Embryonic facial prominence (tissue), 1 donor: ENCODE measurements around the gene KRTAP9-9.
"Not testable (repeated sequence)": the region's sequence is repeated elsewhere in the genome, so short reads cannot be mapped to it uniquely, and the experiment has no call there.

Experiments used
- DNase-seq: peaks from one replicate; pipeline ENCODE4 v3.0.0-alpha.2; 2016; ENCODE audit errors: extremely low spot score

KRTAP9-9 gene

DNA sequence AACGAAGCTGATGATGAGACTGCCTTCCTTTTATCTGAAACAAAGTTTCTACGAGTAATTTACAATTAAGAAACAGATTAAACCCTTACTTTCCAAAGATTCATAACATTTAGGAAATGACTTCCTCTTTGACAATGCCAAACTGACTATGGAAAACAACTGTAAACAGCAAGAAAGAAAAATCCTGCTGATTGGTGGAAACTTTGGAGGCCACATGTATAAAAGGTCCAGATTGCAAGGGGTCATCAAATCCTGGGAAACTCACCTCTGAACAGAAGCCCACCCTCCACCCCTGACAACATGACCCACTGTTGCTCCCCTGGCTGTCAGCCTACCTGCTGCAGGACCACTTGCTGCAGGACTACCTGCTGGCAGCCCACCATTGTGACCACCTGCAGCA lies 9.9 kb downstream of the KRTAP9-9 start, which contains the start of gene KRTAP9-6:
TSS of gene KRTAP9-6 (plus strand) at position 301 of the 400 bp plus-strand sequence. CDS start at position 301, 0 bp downstream.
- DNase-seq, result no peak

DNA sequence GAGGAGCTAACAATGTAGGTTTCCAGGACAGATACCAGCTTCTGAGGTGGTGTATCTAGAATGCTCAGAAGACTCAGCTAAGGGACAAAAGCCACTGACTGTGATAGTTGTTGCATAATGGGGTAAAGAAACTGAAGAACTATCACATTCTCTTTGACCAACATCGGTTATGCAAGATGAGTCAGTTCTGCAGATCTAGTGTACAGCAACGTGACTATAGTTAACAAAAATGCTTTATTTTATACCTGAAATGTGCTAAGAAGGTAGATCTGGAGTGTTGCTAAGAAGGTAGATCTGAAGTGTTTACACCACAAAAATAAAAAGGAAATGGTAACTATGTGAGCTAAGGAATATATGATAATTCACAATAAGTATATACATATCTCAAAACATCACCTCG lies 12.5 kb downstream of the KRTAP9-9 start:
- no peak for DNase-seq

DNA sequence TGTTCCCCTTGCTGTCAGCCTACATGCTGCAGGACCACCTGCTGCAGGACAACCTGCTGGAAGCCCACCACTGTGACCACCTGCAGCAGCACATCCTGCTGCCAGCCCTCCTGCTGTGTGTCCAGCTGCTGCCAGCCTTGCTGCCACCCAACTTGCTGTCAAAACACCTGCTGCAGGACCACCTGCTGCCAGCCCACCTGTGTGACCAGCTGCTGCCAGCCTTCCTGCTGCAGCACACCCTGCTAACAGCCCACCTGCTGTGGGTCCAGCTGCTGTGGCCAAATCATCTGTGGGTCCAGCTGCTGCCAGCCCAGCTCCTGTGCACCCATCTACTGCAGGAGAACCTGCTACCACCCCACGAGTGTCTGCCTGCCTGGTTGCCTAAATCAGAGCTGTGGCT lies 16.1 kb downstream of the KRTAP9-9 start:
- DNase-seq, result not testable (repeated sequence)

DNA sequence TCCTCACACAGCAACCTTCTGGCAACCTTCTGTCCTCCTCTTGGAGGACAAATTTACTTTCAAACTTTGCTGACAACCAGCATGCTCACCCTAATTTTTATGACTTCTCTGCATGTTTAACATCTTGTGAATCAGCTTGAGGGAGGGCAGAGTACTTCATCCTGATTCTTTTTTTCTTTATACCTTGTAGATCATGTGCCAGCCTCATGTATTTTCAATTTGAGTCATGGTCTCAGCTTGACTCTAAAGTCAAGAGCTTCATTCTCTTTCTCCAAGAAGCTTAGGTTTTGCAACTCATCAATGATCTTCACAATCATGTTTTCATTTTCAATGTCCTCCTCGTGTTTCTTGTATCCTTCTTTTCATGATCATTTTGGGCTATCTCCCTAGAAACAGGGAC lies 16.7 kb downstream of the KRTAP9-9 start:
- DNase-seq, result no peak

DNA sequence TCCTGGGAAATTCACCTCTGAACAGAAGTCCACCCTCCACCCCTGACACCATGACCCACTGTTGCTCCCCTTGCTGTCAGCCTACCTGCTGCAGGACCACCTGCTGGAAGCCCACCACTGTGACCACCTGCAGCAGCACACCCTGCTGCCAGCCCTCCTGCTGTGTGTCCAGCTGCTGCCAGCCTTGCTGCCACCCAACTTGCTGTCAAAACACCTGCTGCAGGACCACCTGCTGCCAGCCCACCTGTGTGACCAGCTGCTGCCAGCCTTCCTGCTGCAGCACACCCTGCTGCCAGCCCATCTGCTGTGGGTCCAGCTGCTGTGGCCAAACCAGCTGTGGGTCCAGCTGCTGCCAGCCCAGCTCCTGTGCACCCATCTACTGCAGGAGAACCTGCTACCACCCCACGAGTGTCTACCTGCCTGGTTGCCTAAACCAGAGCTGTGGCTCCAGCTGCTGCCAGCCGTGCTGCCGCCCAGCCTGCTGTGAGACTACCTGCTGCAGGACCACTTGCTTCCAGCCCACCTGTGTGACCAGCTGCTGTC lies 20.5 kb downstream of the KRTAP9-9 start, which contains the start of gene KRTAP9-7:
TSS of gene KRTAP9-7 (plus strand) at position 51 of the 543 bp plus-strand sequence. CDS start at position 51, 0 bp downstream.
- not testable (repeated sequence) for DNase-seq

DNA sequence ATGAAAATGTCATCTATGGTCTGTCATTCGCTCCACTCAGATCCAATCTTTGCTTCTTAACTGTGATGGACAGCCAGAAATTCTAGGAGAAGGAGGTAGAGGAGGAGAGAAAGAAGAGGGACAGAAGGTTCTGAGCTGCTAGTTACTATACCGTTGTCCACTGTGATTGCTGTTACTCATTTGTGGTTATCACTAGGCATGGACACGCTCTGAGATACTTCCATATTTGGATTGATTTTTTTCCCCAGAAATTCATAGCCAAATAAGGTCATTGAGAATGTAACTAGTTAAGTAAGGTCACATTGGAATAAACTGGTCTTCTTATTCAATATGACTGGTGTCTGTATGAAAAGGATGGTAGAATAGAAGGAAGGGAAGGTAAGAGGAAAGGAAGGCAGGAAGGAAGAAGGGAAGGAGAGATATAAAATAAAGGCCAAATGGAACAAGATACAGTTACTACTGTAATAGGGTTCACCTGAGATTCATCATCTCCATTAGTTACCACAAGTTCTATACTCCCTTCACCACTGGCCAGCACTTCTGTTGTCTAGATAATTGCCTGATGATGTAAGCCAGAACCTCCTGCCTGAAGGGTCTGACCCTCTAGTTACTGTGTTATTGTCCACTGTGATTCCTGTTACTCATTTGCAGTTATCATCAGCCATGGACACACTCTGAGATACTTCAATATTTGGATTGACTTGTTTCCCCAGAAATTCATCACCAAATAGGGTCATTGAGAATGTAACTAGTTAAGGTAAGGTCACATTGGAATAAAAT lies 23.2 kb downstream of the KRTAP9-9 start:
- no peak for DNase-seq

DNA sequence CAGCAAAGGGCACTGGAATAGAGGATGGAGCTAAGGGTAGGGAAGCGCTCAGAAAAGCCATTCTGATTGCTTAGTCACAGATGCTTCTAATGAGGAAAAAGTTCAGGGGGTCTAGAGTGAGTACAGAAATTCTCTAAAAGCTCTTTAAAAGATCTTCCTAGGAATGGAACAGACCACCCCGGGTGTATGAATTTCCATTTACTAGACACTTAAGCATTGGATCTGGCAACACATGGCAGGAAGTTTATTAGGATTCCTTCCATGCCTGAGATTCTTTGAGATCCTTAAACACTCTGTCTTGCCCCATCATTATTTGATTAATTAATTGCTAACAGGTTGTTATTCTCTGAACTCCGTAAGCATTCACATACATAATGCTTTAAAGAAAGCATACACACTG lies 28.9 kb downstream of the KRTAP9-9 start:
- no peak for DNase-seq

DNA sequence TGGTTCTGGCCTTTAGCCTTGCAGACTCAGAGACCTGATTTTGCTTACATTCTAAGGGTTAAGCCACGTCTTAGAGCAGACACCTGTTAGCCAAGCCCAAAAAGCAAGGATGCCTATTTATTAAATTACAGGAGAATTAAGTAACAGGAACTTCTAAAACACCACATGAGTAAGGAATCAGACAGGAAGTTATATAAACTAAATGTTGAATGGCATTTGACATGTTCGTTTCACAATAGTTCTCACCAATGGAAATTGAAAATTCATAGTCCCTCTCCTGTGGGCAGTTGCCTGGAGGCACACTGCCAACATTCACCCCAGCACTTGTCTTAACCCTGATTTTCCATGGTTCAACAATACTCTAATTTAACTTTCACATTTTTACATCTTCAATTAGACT lies 29.4 kb downstream of the KRTAP9-9 start:
- no peak for DNase-seq

DNA sequence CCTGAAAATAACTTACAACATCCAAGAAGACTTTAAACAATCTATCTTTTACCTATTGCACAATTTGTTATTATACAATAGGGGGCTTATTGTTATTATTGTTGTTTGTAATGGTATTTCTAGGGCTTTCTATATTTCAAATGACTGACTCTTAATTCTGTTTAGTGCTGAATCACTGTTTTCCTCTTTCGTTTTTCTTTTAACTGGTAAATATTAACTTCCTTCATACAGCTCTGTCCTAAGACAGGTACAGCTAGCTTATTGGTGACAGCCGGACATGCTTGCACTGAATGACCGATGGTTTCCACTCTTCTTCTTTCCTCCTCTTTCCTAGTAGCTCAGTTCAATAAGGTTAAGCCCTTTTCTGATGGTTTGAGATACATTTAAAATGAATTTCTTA lies 31.9 kb downstream of the KRTAP9-9 start:
- DNase-seq, result no peak

DNA sequence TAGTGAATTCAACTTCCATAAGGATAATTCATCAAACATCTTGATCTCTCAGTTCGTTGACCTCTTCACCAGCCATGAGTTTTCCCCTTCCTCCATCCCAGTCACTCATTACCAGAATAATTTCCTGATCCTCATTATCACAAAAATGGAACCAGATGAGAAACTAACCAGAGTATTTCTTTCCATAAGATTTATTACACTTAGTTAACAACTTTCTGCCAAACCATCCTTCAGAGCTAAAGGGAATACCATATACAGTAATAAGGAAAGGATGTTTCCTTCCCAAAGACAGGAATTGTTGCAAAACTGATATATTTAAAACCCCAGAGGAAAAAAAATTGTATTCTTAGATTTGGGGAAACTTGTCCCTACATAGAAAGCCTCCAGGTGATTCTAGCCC lies 38.8 kb downstream of the KRTAP9-9 start:
- DNase-seq, result no peak

DNA sequence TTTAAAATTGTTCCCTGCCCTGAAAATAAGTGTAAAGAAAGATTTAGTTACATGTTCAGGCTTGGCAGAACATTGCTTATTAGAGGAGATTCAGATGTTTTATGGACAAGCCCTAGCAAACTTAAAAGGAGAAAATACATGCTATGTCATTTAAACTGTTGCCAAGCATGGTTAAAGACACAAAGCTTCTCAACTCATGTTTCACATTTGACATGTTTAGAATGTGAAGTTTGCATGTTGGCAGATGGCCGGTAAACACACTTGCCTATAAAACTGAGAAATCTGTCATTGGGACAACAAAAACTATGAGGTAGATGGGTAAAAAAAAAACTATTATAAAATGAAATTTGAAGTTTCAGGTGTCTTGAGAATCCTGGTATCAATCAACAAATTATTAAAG lies 41.7 kb downstream of the KRTAP9-9 start:
- DNase-seq, result peak; percentile 8

DNA sequence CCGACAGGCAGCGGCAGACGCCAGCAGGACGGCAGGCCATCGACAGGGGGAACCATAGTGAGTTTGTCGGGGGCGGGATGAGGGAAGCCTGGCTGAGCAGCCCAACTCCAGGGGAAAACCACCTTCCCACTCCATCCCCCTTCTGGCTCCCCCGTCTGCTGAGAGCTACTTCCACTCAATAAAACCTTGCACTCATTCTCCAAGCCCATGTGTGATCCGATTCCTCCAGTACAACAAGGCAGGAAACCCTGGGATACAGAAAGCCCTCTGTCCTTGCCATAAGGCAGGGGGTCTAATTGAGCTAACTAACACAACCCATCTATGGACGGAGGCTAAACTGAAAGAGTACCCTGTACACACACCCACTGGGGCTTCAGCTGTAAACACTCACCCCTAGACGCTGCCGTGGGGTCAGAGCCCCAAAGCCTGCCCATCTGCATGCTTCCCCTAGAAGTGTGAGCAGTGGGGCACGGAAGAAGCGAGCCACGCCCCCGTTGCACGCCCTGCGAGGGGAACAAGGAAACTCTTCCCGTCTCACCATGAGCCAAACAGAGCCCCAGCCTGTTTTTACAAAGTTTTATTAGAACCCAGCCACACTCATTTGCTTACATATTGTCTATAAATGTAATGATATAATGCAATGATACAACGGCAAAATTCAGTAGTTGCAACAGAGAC lies 43.4 kb downstream of the KRTAP9-9 start:
- DNase-seq, result no peak

DNA sequence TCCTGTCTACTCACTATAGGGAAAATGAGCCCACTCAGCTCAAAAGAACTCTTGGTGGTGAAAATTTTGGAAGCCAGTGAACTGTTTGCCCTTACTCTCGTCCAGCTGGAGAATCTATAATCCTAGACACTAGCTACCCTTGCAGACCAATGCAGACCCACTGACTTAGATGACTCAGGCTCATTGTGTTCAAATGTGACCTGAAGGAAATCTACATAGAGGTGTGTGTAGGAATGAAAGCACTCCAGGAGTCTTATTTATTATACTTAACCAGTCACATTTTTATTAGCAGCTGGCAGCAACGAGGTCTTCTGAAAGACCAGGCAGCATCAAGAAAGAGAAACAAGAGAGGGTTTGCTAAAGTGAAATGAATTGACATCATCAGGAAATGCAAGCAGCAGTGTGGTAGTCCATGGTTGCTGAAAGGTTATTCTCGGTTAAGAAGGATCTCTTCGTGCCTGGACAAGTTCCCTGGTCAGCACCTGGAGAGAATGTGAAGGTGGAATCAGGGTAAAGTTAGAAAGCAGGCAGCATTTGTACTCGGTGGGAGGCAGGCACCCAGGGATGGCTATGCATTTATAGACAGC lies 46.1 kb downstream of the KRTAP9-9 start:
- DNase-seq, result no peak

DNA sequence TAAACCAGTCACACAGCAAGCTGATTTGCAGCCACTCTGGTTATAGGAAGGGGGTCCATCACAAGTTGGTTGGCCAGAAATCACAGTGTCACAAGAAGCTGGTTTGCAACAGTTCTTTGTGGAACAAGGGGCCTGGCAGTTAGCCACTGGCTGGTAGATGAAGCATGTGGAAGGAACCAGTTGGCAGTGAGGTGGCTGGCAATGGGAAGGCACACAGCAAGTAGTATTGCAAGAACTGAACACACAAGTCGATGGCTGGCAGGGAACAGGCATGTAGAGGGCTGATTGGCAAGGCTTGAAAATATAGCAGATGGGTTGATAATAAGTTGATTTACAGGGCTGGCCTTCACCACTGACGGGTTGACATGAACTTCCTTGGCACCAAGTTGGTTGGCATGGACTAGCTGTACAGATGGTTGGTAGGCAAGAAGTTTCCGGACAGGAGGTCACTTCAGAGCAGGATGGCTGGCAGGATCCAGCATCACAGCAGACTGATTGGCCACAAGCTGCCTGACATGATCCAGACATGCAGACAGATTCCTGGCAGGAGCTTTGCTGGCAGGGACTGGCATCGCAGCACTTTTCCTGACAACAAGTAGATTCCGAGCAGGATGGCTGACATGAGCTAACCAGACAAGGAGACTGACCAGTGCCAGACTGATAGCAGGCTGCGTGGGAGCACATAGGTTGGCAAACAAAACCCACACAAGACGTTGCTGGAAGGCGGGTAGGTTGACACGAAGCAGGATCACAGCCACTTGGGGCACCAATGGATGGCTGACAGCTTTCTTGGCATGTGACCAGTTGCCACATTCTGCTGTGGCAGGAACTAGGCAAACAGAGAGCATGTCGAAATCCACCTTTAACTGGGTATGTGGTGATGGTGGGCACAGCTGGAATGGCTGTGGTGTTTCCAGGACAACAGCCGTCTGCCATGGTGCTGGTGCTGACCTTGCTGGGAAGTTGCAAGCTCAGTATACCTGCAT lies 47.0 kb downstream of the KRTAP9-9 start, which contains the start of gene KRTAP29-1:
TSS of gene KRTAP29-1 (minus strand) at position 936 of the 986 bp plus-strand sequence. CDS start at position 936, 0 bp downstream.
- no peak for DNase-seq

DNA sequence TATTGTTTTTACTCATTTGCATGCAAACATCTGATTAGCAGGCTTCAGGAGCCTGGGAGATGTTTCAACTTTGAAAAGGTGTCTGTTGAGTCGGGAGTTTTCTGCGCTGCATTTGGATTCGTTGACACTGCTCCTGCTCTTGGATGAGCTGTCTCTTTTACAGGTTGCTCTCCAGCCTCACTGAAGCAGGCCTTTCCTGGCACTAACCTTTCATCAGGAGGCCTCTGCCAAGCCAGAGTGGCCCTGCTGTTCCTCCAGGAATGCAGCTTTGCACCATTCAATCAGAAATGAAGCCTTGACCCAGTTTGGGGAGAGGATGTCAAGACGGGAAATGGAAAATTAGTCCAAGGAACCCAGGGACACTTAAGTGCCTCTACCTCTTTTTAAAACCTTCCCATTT lies 47.8 kb downstream of the KRTAP9-9 start:
- no peak for DNase-seq

DNA sequence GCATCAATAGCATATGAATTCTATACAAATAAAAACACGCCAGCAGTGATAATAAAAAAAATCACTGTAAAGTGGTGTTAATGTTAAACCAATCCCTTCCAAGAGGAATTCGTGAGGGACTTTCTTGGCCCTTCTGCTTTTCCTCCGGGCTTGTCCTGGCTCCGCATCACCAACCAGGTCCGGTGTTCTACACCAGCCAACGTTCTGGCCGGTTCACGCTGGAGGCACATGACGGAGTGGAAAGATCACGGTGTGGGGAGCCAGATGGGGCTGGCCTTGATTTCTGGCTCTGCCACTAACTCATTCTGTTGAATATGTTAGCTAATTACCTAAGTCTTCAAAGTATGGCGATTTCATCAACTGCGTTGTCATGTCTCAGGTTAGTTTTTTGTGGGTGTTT lies 48.9 kb downstream of the KRTAP9-9 start:
- no peak for DNase-seq
